Measurements from ENCODE around the gene COL9A1.

The COL9A1 gene

GRCh38 chr6:70298068-70298467 lies 4.8 kb downstream of the COL9A1 start:
- Histone ChIP-seq H3K9ac (no peak overlapping the region), H3K9me3 (ENCODE audit: control insufficient read depth, low read length) (no peaks in the 10 kb centered on the region), H3K27ac (no peak overlapping the region), H3K79me2 (no peaks in the 10 kb centered on the region), H2AFZ (no peak overlapping the region), H3K4me2 (ENCODE audit: low read length) (no peak overlapping the region), H3K4me3 (ENCODE audit: low read depth, low read length) (no peak overlapping the region), H3K4me1 (no peaks in the 10 kb centered on the region), H3K36me3 (ENCODE audit: control insufficient read depth, insufficient read depth, low read length) (no peaks in the 10 kb centered on the region), H3K27me3 (ENCODE audit: control insufficient read depth, insufficient read depth, low read length) (no peaks in the 10 kb centered on the region)
- TF ChIP-seq CTCF (IDR thresholded peaks at IDR 0.05): no peak

GRCh38 chr6:70292193-70292592 lies 10.7 kb downstream of the COL9A1 start:
- Histone ChIP-seq H3K27me3 (ENCODE audit: control insufficient read depth, insufficient read depth, low read length) (no peaks in the 10 kb centered on the region), H3K36me3 (ENCODE audit: control insufficient read depth, insufficient read depth, low read length) (no peaks in the 10 kb centered on the region), H3K79me2 (no peaks in the 10 kb centered on the region), H3K4me1 (no peaks in the 10 kb centered on the region), H3K4me2 (ENCODE audit: low read length) (no peak overlapping the region), H3K9ac (no peak overlapping the region), H3K4me3 (ENCODE audit: low read depth, low read length) (no peak overlapping the region), H3K27ac (no peak overlapping the region), H2AFZ (no peak overlapping the region), H3K9me3 (ENCODE audit: control insufficient read depth, low read length) (no peaks in the 10 kb centered on the region)
- no peak for TF ChIP-seq CTCF (IDR thresholded peaks at IDR 0.05)

- Histone ChIP-seq H3K9me3 (ENCODE audit: control insufficient read depth, low read length) (no peaks in the 10 kb centered on the region), H3K79me2 (no peaks in the 10 kb centered on the region), H3K9ac (no peak overlapping the region), H3K4me1 (no peaks in the 10 kb centered on the region), H3K27ac (no peak overlapping the region), H2AFZ (no peak overlapping the region), H3K27me3 (ENCODE audit: control insufficient read depth, insufficient read depth, low read length) (no peaks in the 10 kb centered on the region), H3K4me3 (ENCODE audit: low read depth, low read length) (no peak overlapping the region), H3K36me3 (ENCODE audit: control insufficient read depth, insufficient read depth, low read length) (no peaks in the 10 kb centered on the region), H3K4me2 (ENCODE audit: low read length) (no peak overlapping the region)
- no peak for TF ChIP-seq CTCF (IDR thresholded peaks at IDR 0.05)
Measured at GRCh38 chr6:70289299-70289698, 13.6 kb downstream of the COL9A1 start.

- H3K36me3 ChIP-seq (ENCODE audit: control insufficient read depth, insufficient read depth, low read length): no peaks in the 10 kb centered on the region
- no peaks in the 10 kb centered on the region for H3K4me1 ChIP-seq
- no peak for TF ChIP-seq CTCF (IDR thresholded peaks at IDR 0.05)
- no peaks in the 10 kb centered on the region for H3K27me3 ChIP-seq (ENCODE audit: control insufficient read depth, insufficient read depth, low read length)
- no peaks in the 10 kb centered on the region for H3K9me3 ChIP-seq (ENCODE audit: control insufficient read depth, low read length)
- no peak overlapping the region for H3K27ac ChIP-seq
- H3K79me2 ChIP-seq: no peaks in the 10 kb centered on the region
- H2AFZ ChIP-seq: no peak overlapping the region
- H3K4me3 ChIP-seq (ENCODE audit: low read depth, low read length): no peak overlapping the region
- H3K4me2 ChIP-seq (ENCODE audit: low read length): no peak overlapping the region
- H3K9ac ChIP-seq: no peak overlapping the region
Measured at GRCh38 chr6:70286905-70287304, 16.0 kb downstream of the COL9A1 start.

- Histone ChIP-seq H3K4me1 (no peaks in the 10 kb centered on the region), H3K79me2 (no peaks in the 10 kb centered on the region), H2AFZ (no peak overlapping the region), H3K4me2 (ENCODE audit: low read length) (no peak overlapping the region), H3K27me3 (ENCODE audit: control insufficient read depth, insufficient read depth, low read length) (no peaks in the 10 kb centered on the region), H3K9me3 (ENCODE audit: control insufficient read depth, low read length) (no peaks in the 10 kb centered on the region), H3K27ac (no peak overlapping the region), H3K36me3 (ENCODE audit: control insufficient read depth, insufficient read depth, low read length) (no peaks in the 10 kb centered on the region), H3K4me3 (ENCODE audit: low read depth, low read length) (no peak overlapping the region), H3K9ac (no peak overlapping the region)
- TF ChIP-seq CTCF (IDR thresholded peaks at IDR 0.05): no peak
Measured at GRCh38 chr6:70285201-70285600, 17.7 kb downstream of the COL9A1 start.
